Breast epithelium (tissue), 3 donors: Measurements from ENCODE around the gene GTF2E1.

Source experiments
- POLR2A ChIP-seq: fragments of 450-650 bp; IDR thresholded peaks from one replicate; pipeline ENCODE4 v1.6.1; 2016; ENCODE audit warnings: antibody characterized with exemption, mild to moderate bottlenecking, moderate library complexity
- POLR2AphosphoS5 ChIP-seq, 3 donors: sonication (generic); formaldehyde crosslinking; IDR thresholded peaks; one replicate each; pipeline ENCODE4 v1.6.1; 2017; ENCODE audit warnings: antibody characterized with exemption in 3 of 3
- TF ChIP-seq, protein P1 (sequence below), 3 donors: fragments of 450-650 bp; IDR thresholded peaks; one replicate each; pipeline ENCODE4 v1.5.1; 2016 to 2017; ENCODE audit warnings: antibody characterized with exemption in 3 of 3, mild to moderate bottlenecking in 3 of 3, moderate library complexity in 3 of 3

DNA sequence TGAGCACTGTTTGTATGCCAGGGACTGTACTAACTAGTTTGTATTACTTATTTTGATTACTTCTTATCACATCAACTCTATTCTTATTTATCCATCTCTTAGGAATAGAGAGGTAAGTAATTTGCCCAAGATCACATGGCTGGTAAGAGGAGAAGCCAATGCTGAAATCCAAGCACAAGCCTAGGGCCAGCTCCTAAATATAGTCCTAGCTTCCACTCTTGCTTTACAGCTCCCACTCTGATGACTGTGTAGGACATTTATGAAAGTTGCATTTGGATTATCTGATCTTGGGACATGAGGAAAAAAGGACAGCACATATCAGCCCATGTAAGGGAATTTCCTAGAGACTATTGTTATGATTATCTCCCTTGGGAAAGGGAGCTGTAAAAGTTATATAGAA, 58.1 kb downstream of the GTF2E1 start:
- TF ChIP-seq, protein P1, sequence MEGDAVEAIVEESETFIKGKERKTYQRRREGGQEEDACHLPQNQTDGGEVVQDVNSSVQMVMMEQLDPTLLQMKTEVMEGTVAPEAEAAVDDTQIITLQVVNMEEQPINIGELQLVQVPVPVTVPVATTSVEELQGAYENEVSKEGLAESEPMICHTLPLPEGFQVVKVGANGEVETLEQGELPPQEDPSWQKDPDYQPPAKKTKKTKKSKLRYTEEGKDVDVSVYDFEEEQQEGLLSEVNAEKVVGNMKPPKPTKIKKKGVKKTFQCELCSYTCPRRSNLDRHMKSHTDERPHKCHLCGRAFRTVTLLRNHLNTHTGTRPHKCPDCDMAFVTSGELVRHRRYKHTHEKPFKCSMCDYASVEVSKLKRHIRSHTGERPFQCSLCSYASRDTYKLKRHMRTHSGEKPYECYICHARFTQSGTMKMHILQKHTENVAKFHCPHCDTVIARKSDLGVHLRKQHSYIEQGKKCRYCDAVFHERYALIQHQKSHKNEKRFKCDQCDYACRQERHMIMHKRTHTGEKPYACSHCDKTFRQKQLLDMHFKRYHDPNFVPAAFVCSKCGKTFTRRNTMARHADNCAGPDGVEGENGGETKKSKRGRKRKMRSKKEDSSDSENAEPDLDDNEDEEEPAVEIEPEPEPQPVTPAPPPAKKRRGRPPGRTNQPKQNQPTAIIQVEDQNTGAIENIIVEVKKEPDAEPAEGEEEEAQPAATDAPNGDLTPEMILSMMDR (IDR thresholded peaks at IDR 0.05) = no peak
- TF ChIP-seq POLR2AphosphoS5 (IDR thresholded peaks at IDR 0.05) = no peak
- no peak for TF ChIP-seq POLR2A
